ENCODE data around the gene EIF4E1B.

GRCh38 chr5:176644294-176644693, 13.8 kb downstream of the EIF4E1B start:
- TF ChIP-seq CTCF (conservative IDR thresholded peaks at IDR 0.05 in 1 of 2, IDR thresholded peaks at IDR 0.05 in 1 of 2; ENCODE audit: low read depth in 1 of 2, low read length in 2 of 2) (no peak), EZH2 (IDR thresholded peaks at IDR 0.05; ENCODE audit: low read length, missing control alignments) (no peak)
